Lung (tissue), 12 donors: Measurements from ENCODE around the gene INTS6L. TPM values are rescaled to one million over a fixed set of nuclear protein-coding genes. Genes with fewer than 3 reads are reported as not detected.

ENCODE experiments used
- ATAC-seq: fragments of 200-7000 bp; cut with Tn5 transposase; one replicate; pipeline ENCODE4 v1.9.1; 2020; ENCODE audit warnings: moderate number of reproducible peaks; ENCODE audit not compliant: insufficient read depth, low FRiP score
- DNase-seq, 3 donors: peaks; one replicate each; pipeline ENCODE4 v3.0.0-alpha.2; 2013 to 2017
- H3K27ac ChIP-seq, 2 donors: one replicate each; pipeline ENCODE4 v1.5.1; 2013; ENCODE audit warnings: mild to moderate bottlenecking in 2 of 2, moderate library complexity in 2 of 2, control low read depth in 1 of 2, inconsistent platforms in 1 of 2, low read depth in 1 of 2, low read length in 1 of 2
- H3K27me3 ChIP-seq, 3 donors: one replicate each; pipeline ENCODE4 v1.5.1; 2013; ENCODE audit warnings: low read length in 2 of 3; ENCODE audit not compliant: control insufficient read depth in 3 of 3, insufficient read depth in 3 of 3
- H3K36me3 ChIP-seq, 4 donors: one replicate each; pipeline ENCODE4 v1.5.1; 2013; ENCODE audit warnings: low read length in 4 of 4, mild to moderate bottlenecking in 1 of 4, moderate library complexity in 1 of 4; ENCODE audit not compliant: control insufficient read depth in 4 of 4, insufficient read depth in 4 of 4
- H3K4me1 ChIP-seq, 5 donors: one replicate each; pipeline ENCODE4 v1.5.1; 2013; ENCODE audit warnings: low read length in 5 of 5, mild to moderate bottlenecking in 2 of 5, moderate library complexity in 1 of 5; ENCODE audit not compliant: control insufficient read depth in 5 of 5, insufficient read depth in 5 of 5
- H3K4me3 ChIP-seq: one replicate; pipeline ENCODE4 v1.5.1; 2013; ENCODE audit warnings: mild to moderate bottlenecking, control low read depth, moderate library complexity
- H3K9ac ChIP-seq, 2 donors: one replicate each; pipeline ENCODE4 v1.5.1; 2013; ENCODE audit warnings: low read length in 2 of 2, control low read depth in 1 of 2; ENCODE audit not compliant: insufficient read depth in 1 of 2
- H3K9me3 ChIP-seq, 4 donors: one replicate each; pipeline ENCODE4 v1.5.1; 2013; ENCODE audit warnings: low read length in 3 of 4, mild to moderate bottlenecking in 1 of 4, moderate library complexity in 1 of 4; ENCODE audit not compliant: control insufficient read depth in 4 of 4, insufficient read depth in 3 of 4
- whole genome bisulfite sequencing, 2 donors: extraction: QIAGEN DNeasy Blood & Tissue Kit; methylation state at CpG; one replicate each; pipeline ENCODE4 v1.1.7; 2013; 5-methylcytosine and 5-hydroxymethylcytosine counted together
- polyA plus RNA-seq, 2 donors: library from polyadenylated mRNA; stranded (reverse); fragments of 200-250 nt; gene quantifications; one replicate each; pipeline ENCODE4 v1.2.1, GENCODE V29; 2013
- total RNA-seq, 2 donors: library from RNA; depleted of rRNA in 1 of 2; stranded (reverse); fragments of >200 nt in 1 of 2; gene quantifications; one replicate each; pipeline ENCODE4 v1.2.1, GENCODE V29; 2014 to 2021
- TF ChIP-seq, protein P1 (sequence below): IDR thresholded peaks from 2 replicates; pipeline ENCODE4 v1.5.1; 2012; ENCODE audit warnings: mild to moderate bottlenecking; ENCODE audit errors: control extremely low read depth, extremely low read depth
- donor health status: control.
- donor health status: control.
- donor health status: Bipolar disorder and iron deficiency.
- donor health status: healthy.
- donor health status: DM: yes; HTN: yes; CAD: no.

INTS6L gene
- total and polyA plus RNA-seq, 4 donors = 3.5 to 19.6 (median 8.8) TPM

GRCh38 chrX:135489542-135489941 is 30.9 kb upstream of the INTS6L start:
- Histone ChIP-seq H3K27me3 (peaks cover 5 to 16% (median 6%) of the 10 kb centered on the region in 3 donors), H3K9ac (no peak overlapping the region), H3K36me3 (no peaks in the 10 kb centered on the region), H3K4me3 (no peak overlapping the region), H3K27ac (no peak overlapping the region), H3K9me3 (no peaks in the 10 kb centered on the region), H3K4me1 (no peaks in the 10 kb centered on the region)
- TF ChIP-seq, protein P1, sequence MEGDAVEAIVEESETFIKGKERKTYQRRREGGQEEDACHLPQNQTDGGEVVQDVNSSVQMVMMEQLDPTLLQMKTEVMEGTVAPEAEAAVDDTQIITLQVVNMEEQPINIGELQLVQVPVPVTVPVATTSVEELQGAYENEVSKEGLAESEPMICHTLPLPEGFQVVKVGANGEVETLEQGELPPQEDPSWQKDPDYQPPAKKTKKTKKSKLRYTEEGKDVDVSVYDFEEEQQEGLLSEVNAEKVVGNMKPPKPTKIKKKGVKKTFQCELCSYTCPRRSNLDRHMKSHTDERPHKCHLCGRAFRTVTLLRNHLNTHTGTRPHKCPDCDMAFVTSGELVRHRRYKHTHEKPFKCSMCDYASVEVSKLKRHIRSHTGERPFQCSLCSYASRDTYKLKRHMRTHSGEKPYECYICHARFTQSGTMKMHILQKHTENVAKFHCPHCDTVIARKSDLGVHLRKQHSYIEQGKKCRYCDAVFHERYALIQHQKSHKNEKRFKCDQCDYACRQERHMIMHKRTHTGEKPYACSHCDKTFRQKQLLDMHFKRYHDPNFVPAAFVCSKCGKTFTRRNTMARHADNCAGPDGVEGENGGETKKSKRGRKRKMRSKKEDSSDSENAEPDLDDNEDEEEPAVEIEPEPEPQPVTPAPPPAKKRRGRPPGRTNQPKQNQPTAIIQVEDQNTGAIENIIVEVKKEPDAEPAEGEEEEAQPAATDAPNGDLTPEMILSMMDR = no peak
- DNase-seq = no peak
- 66 to 90% methylated on average over 1 of the region's 1 CpG for whole genome bisulfite sequencing, 2 donors
- no peak for ATAC-seq

- Histone ChIP-seq H3K36me3 (no peaks in the 10 kb centered on the region), H3K9ac (no peak overlapping the region), H3K9me3 (no peaks in the 10 kb centered on the region), H3K4me1 (no peaks in the 10 kb centered on the region), H3K27me3 (peaks cover 5 to 20% (median 10%) of the 10 kb centered on the region in 3 donors), H3K4me3 (no peak overlapping the region), H3K27ac (no peak overlapping the region)
- DNase-seq = no peak
- TF ChIP-seq, protein P1 = no peak
- ATAC-seq = no peak
- WGBS, 2 donors = 58 to 96% methylated on average over 4 of the region's 4 CpGs
Measured at GRCh38 chrX:135490979-135491514, 29.4 kb upstream of the INTS6L start.

DNA sequence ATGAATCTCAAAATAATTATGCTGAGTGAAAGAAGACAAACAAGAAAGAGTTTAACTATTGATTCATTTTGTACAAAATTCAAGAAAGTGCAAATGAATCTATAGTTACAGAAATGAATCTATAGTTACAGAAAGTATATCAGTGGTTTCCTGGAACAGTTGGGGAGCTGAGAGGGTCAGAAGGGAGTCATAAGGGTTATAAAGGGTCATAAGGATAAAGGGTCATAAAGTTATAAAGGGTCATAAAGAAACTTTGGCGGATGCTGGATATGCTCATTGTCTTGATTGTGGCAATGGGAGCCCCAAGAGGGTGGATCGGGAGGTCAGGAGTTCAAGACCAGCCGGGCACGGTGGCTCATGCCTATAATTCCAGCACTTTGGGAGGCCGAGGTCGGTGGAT is 26.0 kb upstream of the INTS6L start:
- H3K9ac ChIP-seq = no peak overlapping the region
- peaks cover 0 to 21% (median 19%) of the 10 kb centered on the region in 3 donors for H3K27me3 ChIP-seq
- H3K27ac ChIP-seq = no peak overlapping the region
- H3K4me1 ChIP-seq = no peaks in the 10 kb centered on the region
- WGBS, 2 donors = 87 to 98% methylated on average over 3 to 6 of the region's 6 CpGs
- DNase-seq (no peak), ATAC-seq (no peak)
- H3K4me3 ChIP-seq = no peak overlapping the region
- TF ChIP-seq, protein P1 = no peak
- H3K36me3 ChIP-seq = no peaks in the 10 kb centered on the region
- H3K9me3 ChIP-seq = no peaks in the 10 kb centered on the region

DNA sequence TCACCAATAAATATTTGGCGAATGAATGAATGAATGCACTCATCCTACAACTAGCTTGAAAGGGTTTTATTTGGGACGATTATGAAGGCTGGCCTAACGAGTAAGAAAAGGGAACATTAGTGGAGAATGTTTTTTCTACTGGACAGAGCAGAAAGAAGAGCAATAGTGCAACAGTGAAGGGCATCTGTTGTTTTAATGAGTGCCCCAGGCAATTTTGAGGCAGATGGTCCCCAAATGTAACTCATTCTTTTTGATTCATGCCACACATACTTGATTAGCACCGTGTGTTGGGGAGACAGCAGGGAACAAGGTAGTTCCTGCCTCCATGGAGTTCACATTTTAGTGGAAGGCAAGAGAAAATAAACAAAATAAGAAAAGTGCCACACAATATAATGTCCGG is 22.7 kb upstream of the INTS6L start:
- 62 to 89% methylated on average over 5 of the region's 5 CpGs for WGBS, 2 donors
- no peaks in the 10 kb centered on the region for H3K36me3 ChIP-seq
- DNase-seq (no peak), ATAC-seq (no peak)
- no peak overlapping the region for H3K4me3 ChIP-seq
- TF ChIP-seq, protein P1 = no peak
- no peak overlapping the region for H3K27ac ChIP-seq
- H3K4me1 ChIP-seq = no peaks in the 10 kb centered on the region
- H3K27me3 ChIP-seq = peaks cover 0 to 22% (median 18%) of the 10 kb centered on the region in 3 donors
- no peaks in the 10 kb centered on the region for H3K9me3 ChIP-seq
- no peak overlapping the region for H3K9ac ChIP-seq
